Measurements from ENCODE around the gene TPSAB1.

Gene TPSAB1

DNA sequence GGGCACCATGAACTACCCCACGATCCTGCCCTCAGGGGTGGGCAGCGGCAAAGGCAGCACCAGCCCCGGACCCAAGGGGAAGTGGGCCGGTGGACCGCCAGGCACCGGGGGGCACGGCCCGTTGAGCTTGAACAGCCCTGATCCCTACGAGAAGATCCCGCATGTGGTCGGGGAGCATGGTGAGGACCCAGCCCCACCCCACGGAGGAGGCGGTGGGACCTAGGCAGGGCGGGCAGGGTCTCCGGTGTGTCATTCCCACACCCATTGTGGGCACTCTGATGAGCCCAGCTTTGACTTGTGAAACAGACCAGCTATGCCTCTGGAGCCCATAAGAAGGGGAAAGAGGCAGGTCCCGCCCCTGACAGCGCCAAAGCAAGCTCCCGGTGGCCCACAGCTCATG, 38.2 kb upstream of the TPSAB1 start:
- Mint-ChIP-seq H3K4me1 (ENCODE audit: low read depth) (no peaks in the 10 kb centered on the region), H3K4me3 (no peak overlapping the region), H3K36me3 (no peaks in the 10 kb centered on the region), H3K9me3 (ENCODE audit: low read depth) (no peaks in the 10 kb centered on the region), H3K27ac (no peak overlapping the region), H3K27me3 (no peaks in the 10 kb centered on the region)

DNA sequence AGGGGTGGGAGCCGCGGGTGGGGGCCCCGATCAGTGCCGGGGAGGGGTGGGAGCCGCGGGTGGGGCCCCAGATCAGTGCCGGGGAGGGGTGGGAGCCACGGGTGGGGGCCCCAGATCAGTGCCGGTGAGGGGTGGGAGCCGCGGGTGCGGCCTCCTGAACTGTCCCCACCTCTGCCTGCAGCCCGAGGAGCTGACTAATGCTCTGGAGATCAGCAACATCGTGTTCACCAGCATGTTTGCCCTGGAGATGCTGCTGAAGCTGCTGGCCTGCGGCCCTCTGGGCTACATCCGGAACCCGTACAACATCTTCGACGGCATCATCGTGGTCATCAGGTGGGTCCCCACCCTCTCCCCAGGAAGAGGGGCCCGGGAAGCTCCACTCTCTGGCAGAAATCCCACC, 35.6 kb upstream of the TPSAB1 start:
- H3K4me1 Mint-ChIP-seq (ENCODE audit: low read depth): peaks cover 3% of the 10 kb centered on the region
- no peaks in the 10 kb centered on the region for H3K27me3 Mint-ChIP-seq
- H3K27ac Mint-ChIP-seq: no peak overlapping the region
- no peaks in the 10 kb centered on the region for H3K9me3 Mint-ChIP-seq (ENCODE audit: low read depth)
- no peak overlapping the region for H3K4me3 Mint-ChIP-seq
- no peaks in the 10 kb centered on the region for H3K36me3 Mint-ChIP-seq

DNA sequence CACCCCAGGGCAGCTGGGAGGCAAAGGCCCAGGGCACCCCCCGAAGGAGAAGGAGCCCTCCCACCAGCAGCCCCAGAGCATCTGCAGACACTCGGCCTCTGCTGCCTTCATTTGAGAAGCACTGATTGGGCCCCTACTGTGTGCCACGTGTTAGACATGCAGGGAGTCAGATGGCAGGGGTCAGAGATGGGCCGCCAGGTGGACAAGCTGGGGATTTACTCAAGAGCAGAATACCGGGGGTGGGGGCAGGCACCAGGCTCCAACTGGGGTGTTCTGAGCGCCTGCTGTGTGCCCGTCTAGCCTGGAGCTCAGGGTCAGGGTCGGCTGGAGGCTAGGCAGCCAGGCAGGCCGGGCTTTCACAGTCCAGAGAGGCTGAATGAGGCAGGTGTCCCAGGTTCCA, 34.2 kb upstream of the TPSAB1 start:
- H3K36me3 Mint-ChIP-seq: no peaks in the 10 kb centered on the region
- H3K9me3 Mint-ChIP-seq (ENCODE audit: low read depth): no peaks in the 10 kb centered on the region
- H3K4me1 Mint-ChIP-seq (ENCODE audit: low read depth): peaks cover 3% of the 10 kb centered on the region
- H3K4me3 Mint-ChIP-seq: no peak overlapping the region
- H3K27ac Mint-ChIP-seq: no peak overlapping the region
- H3K27me3 Mint-ChIP-seq: no peaks in the 10 kb centered on the region

DNA sequence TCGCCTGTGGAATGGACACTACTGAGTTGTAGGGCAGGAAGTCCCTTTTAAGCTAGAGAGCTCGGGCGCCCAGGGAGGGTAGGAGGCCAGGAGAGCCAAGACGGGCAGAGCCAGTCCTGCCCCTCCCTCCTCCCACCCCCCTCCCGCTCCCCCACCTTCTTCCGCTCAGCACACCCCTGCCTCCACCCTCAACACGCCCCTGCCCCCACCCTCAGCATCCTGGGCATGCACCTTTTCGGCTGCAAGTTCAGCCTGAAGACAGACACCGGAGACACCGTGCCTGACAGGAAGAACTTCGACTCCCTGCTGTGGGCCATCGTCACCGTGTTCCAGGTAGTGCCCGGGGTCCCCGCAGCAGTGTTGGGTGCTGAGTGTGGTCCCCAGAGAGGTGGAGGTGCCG, 33.7 kb upstream of the TPSAB1 start:
- H3K27ac Mint-ChIP-seq: no peak overlapping the region
- H3K4me1 Mint-ChIP-seq (ENCODE audit: low read depth): peaks cover 3% of the 10 kb centered on the region
- H3K9me3 Mint-ChIP-seq (ENCODE audit: low read depth): no peaks in the 10 kb centered on the region
- H3K36me3 Mint-ChIP-seq: no peaks in the 10 kb centered on the region
- H3K4me3 Mint-ChIP-seq: no peak overlapping the region
- no peaks in the 10 kb centered on the region for H3K27me3 Mint-ChIP-seq

DNA sequence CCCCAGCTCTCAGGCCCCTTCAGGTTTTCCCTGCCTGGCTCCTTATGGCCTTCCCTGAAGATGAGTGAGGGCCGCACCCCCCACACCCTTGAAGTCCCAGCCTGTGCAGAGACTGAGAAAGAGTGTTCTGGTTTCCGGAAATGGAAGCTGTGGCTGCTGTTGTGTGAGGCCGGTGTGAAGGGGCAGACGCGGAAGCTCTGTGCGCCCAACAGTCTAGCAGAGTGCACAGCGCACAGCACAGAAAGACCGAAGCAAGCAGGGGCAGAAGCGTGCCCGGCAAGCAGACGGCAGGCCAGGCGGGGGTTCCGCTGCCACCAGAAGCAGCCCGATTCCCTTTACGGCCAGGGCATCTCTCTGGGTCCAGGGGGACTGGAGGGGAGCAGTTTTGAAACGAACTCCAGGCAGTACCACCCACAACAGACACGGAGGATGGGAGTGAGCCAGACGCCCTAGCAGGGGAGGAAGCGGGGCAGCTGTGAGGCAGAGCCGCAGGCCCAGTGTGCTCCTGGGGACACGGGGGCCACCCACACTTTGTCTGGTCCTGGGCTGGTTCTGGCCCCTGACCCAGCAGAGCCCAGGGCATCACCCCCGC, 32.2 kb upstream of the TPSAB1 start:
- Mint-ChIP-seq H3K4me3 (peak overlapping the region; percentile 59), H3K27ac (peak overlapping the region; percentile 82), H3K9me3 (ENCODE audit: low read depth) (no peaks in the 10 kb centered on the region), H3K36me3 (no peaks in the 10 kb centered on the region), H3K4me1 (ENCODE audit: low read depth) (peaks cover 3% of the 10 kb centered on the region), H3K27me3 (no peaks in the 10 kb centered on the region)

DNA sequence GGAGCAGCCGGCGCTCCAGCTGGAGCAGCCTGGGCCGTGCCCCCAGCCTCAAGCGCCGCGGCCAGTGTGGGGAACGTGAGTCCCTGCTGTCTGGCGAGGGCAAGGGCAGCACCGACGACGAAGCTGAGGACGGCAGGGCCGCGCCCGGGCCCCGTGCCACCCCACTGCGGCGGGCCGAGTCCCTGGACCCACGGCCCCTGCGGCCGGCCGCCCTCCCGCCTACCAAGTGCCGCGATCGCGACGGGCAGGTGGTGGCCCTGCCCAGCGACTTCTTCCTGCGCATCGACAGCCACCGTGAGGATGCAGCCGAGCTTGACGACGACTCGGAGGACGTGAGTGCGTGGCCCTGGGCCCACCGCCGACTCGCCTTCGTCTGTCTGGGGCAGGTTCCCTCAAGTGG, 31.4 kb upstream of the TPSAB1 start:
- H3K4me3 Mint-ChIP-seq: no peak overlapping the region
- H3K27ac Mint-ChIP-seq: no peak overlapping the region
- no peaks in the 10 kb centered on the region for H3K36me3 Mint-ChIP-seq
- H3K27me3 Mint-ChIP-seq: no peaks in the 10 kb centered on the region
- H3K9me3 Mint-ChIP-seq (ENCODE audit: low read depth): no peaks in the 10 kb centered on the region
- peaks cover 3% of the 10 kb centered on the region for H3K4me1 Mint-ChIP-seq (ENCODE audit: low read depth)

DNA sequence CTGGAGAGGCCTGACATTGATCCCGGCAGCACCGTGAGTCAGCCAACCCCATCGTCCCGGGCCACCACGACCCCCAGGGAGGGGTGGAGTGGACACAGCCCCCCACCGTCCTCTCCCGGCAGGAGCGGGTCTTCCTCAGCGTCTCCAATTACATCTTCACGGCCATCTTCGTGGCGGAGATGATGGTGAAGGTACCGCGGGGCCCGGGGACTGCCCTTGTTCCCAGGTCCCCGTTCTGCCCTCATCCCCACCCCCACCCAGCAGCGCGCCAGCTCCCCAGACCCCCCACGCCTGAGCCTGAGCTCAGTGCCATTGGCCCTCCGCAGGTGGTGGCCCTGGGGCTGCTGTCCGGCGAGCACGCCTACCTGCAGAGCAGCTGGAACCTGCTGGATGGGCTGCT, 30.0 kb upstream of the TPSAB1 start:
- H3K27me3 Mint-ChIP-seq: no peaks in the 10 kb centered on the region

DNA sequence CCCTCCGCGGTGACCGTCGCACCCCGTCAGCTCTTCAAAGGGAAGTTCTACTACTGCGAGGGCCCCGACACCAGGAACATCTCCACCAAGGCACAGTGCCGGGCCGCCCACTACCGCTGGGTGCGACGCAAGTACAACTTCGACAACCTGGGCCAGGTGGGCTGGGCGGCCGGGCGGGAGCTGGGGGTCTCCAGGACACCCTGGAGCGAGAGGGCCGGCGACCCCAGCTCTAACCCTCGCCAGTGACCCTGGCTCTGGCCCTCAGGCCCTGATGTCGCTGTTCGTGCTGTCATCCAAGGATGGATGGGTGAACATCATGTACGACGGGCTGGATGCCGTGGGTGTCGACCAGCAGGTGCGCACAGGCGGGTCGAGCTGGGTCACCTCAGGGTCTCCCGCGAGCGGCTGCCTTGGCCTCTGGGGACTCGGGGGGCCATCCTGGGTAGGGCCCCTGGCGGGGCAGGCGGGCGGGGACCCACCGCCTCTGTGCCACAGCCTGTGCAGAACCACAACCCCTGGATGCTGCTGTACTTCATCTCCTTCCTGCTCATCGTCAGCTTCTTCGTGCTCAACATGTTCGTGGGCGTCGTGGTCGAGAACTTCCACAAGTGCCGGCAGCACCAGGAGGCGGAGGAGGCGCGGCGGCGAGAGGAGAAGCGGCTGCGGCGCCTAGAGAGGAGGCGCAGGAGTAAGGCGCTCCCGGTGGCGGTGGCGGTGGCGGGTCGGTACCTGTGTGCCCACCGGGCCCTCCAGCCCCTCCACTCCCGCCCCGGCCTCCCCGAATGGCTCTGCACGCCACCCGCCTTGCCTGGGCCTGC, 28.8 kb upstream of the TPSAB1 start:
- no peaks in the 10 kb centered on the region for H3K27me3 Mint-ChIP-seq
- no peaks in the 10 kb centered on the region for H3K9me3 Mint-ChIP-seq (ENCODE audit: low read depth)
- H3K27ac Mint-ChIP-seq: no peak overlapping the region
- H3K4me1 Mint-ChIP-seq (ENCODE audit: low read depth): peaks cover 3% of the 10 kb centered on the region
- no peak overlapping the region for H3K4me3 Mint-ChIP-seq
- H3K36me3 Mint-ChIP-seq: no peaks in the 10 kb centered on the region

More for the DNA sequence above, 30.0 kb upstream of the TPSAB1 start:
- Mint-ChIP-seq H3K36me3 (no peaks in the 10 kb centered on the region), H3K4me3 (no peak overlapping the region), H3K4me1 (ENCODE audit: low read depth) (peaks cover 3% of the 10 kb centered on the region), H3K27ac (no peak overlapping the region), H3K9me3 (ENCODE audit: low read depth) (no peaks in the 10 kb centered on the region)

DNA sequence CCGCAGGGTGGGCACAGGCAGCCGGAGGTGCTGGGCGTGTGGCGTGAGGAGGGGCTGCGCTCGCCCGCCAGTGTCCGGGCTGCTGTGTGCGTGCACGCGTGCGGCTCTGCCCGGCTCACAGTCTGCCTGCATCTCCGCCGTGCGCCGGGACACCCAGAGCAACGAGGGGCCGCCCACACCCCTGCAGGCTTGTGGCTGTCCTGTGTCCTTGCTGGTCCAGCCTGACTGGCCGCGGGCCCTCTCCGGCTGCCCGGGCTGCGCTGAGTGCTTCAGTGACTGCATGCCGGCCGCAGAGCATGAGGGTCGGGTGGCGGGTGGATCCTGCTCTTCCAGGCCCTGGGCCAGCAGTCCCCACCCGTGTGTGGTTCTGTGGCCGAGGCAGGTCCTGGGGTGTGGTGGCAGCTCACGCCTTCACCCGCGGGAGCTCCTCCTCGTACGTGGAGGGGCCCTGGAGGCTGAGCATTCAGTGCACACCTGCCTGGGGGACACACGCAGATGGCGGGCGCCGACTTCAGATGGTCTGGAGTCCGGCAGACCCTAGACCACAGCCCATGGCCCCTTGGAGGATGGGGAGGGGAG, 27.8 kb upstream of the TPSAB1 start:
- peaks cover 3% of the 10 kb centered on the region for H3K4me1 Mint-ChIP-seq (ENCODE audit: low read depth)
- no peak overlapping the region for H3K4me3 Mint-ChIP-seq
- H3K27ac Mint-ChIP-seq: no peak overlapping the region
- no peaks in the 10 kb centered on the region for H3K9me3 Mint-ChIP-seq (ENCODE audit: low read depth)
- no peaks in the 10 kb centered on the region for H3K27me3 Mint-ChIP-seq
- no peaks in the 10 kb centered on the region for H3K36me3 Mint-ChIP-seq

DNA sequence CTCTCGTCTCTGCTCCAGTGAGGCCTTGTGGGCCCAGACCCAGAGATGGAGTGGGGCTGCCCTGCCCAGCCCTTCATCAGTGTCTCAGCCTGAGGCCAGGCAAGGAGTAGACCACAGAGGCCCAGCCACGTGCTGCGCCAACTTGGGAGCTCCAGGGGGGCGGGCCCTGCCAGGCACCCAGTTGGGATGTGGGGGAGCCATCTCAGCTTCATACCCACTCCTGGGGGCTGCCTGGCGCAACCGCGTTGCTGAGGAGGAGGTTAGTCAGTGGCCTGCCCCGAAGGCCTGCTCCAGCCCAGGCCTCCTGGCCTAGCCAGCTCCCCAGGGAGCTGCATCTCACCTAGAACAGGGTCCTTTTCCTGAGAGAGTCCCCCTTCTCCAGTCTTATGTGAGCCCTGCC, 27.3 kb upstream of the TPSAB1 start:
- Mint-ChIP-seq H3K36me3 (no peaks in the 10 kb centered on the region), H3K27ac (no peak overlapping the region), H3K27me3 (no peaks in the 10 kb centered on the region), H3K4me1 (ENCODE audit: low read depth) (peaks cover 2% of the 10 kb centered on the region), H3K9me3 (ENCODE audit: low read depth) (no peaks in the 10 kb centered on the region), H3K4me3 (no peak overlapping the region)

DNA sequence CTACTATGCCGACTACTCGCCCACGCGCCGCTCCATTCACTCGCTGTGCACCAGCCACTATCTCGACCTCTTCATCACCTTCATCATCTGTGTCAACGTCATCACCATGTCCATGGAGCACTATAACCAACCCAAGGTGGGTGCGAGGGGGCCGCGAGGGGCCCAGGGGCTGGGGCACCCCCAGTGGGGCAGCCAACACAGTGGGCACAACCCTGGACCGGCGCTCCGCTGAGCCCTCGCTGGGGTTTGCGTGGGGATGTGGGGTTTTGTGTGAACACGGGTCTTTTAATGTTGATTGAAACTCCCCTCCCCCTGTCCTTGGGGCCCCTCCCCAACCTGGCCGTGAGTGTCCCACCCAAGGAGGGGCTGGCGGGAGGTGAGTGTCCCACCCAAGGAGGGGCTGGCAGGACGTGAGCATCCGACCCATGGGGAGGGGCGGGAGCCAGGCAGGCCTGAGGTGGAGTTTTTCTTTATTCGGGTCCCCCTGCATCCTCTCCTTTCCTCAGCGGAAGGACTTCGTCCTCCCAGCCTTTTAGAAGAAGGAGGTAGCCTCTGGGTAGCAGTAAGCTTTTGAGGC, 26.6 kb upstream of the TPSAB1 start:
- Mint-ChIP-seq H3K27me3 (no peaks in the 10 kb centered on the region), H3K9me3 (ENCODE audit: low read depth) (no peaks in the 10 kb centered on the region), H3K36me3 (no peaks in the 10 kb centered on the region), H3K4me1 (ENCODE audit: low read depth) (no peaks in the 10 kb centered on the region), H3K27ac (no peak overlapping the region), H3K4me3 (no peak overlapping the region)

DNA sequence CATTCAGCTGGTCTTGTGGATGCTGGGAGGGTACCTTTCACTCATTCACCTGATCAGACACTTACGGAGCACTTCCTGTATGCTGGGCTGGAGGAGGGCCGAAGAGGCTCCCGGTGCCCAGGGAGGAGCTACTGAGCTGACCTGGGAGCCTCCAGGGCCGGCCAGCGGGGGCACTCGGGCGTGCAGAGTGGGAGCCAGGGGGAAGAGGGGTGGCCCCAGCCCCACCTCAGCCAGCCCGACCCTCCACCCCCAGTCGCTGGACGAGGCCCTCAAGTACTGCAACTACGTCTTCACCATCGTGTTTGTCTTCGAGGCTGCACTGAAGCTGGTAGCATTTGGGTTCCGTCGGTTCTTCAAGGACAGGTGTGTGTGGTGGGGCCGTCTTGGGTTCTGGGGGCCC, 25.8 kb upstream of the TPSAB1 start:
- no peaks in the 10 kb centered on the region for H3K4me1 Mint-ChIP-seq (ENCODE audit: low read depth)
- H3K27ac Mint-ChIP-seq: no peak overlapping the region
- no peaks in the 10 kb centered on the region for H3K9me3 Mint-ChIP-seq (ENCODE audit: low read depth)
- no peak overlapping the region for H3K4me3 Mint-ChIP-seq
- no peaks in the 10 kb centered on the region for H3K36me3 Mint-ChIP-seq
- H3K27me3 Mint-ChIP-seq: no peaks in the 10 kb centered on the region

DNA sequence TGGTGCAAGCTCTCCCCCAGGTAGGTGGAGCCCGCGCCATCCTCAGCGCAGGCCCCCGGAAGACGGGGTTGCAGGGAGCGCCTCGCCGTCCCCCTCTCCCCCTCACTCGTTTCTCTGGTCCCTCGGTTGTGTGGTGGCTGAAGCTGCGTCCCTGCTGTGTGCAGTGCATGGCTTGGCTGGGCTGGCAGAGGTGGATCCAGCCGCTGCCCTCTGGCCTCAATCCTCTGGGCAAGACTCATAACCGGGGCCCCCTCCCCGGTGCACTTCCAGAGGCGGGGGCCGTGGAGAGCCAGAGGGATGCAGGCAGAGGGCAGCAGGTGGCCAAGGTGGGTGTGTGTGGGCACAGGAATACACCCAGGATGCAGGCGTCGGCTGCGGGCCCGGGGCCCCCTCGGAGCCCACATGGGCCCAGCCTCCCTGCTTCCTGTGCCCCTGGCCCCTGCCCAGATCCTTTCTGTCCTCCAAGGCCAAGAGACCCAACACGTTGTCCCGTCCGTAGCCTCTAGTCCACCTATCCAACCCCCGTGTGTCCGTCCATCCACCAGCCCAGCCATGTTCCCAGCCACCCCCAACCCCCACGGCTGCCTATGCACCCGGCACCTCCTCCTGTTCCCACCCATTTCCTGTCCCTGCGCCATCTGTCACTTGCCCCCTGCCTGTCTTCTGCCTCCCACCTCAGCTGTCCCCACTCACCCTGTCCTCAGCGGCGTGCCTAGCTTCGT, 24.8 kb upstream of the TPSAB1 start:
- no peak overlapping the region for H3K4me3 Mint-ChIP-seq
- H3K36me3 Mint-ChIP-seq: no peaks in the 10 kb centered on the region
- H3K9me3 Mint-ChIP-seq (ENCODE audit: low read depth): no peaks in the 10 kb centered on the region
- H3K27me3 Mint-ChIP-seq: no peaks in the 10 kb centered on the region
- H3K27ac Mint-ChIP-seq: no peak overlapping the region
- H3K4me1 Mint-ChIP-seq (ENCODE audit: low read depth): no peaks in the 10 kb centered on the region

DNA sequence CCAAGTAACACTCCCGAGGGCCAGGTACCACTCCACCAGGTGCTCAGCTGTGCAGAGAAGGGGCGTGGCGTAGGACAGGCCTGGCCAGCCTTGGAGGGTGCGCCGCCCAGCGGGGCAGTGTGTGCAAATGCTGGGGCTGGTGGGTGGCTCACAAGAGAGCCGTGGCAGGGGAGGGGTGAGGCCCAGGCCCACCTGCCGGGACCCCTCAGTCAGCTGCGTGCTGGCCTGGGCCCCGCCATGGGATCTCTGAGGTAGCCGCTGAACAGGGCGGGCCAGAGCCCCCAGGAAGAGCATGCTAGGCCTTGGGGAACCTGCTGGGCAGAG, 24.2 kb upstream of the TPSAB1 start:
- no peaks in the 10 kb centered on the region for H3K4me1 Mint-ChIP-seq (ENCODE audit: low read depth)
- H3K9me3 Mint-ChIP-seq (ENCODE audit: low read depth): no peaks in the 10 kb centered on the region

More for the DNA sequence above, 24.2 kb upstream of the TPSAB1 start:
- no peak overlapping the region for H3K4me3 Mint-ChIP-seq
- H3K36me3 Mint-ChIP-seq: no peaks in the 10 kb centered on the region
- no peaks in the 10 kb centered on the region for H3K27me3 Mint-ChIP-seq
- H3K27ac Mint-ChIP-seq: no peak overlapping the region

Measured in activated naive CD8-positive, alpha-beta T cell (primary cell).